ENCODE data around the gene CALN1. TPM values are rescaled to one million over a fixed set of nuclear protein-coding genes. Genes with fewer than 3 reads are reported as not detected.

Gene CALN1
- total and polyA plus RNA-seq, 2 of the 8 experiments (the other 6 are each of a cell fraction or from before 2014, with no cell fraction given), result 6.4 to 15.2 TPM

- Histone ChIP-seq H3K23ac (ENCODE audit: insufficient read length) (no peak overlapping the region), H2AK5ac (ENCODE audit: low read depth, low read length) (0 out of 2 replicates have a peak overlapping the region, but pooled peaks have one; percentile 33), H3K18ac (ENCODE audit: extremely low read depth, low read length) (peak overlapping the region; percentile 97), H2BK20ac (ENCODE audit: low read length) (no peak overlapping the region; the same call in 1 of the 2 replicates), H2BK15ac (ENCODE audit: low read length) (peak overlapping the region; percentile 81), H3K79me2 (ENCODE audit: control insufficient read depth in 1 of 2, insufficient read depth in 2 of 2, low read length in 2 of 2) (peaks cover 0 to 27% of the 10 kb centered on the region in 2 experiments; a peak in 2 of 4 replicates), H3K56ac (replicated peaks; ENCODE audit: insufficient read length, low read depth, low read length) (peak overlapping the region; percentile 77), H2BK12ac (ENCODE audit: low read depth, low read length) (peak overlapping the region; percentile 27; the same call in 1 of the 2 replicates), H3K36me3 (ENCODE audit: control insufficient read depth in 2 of 4, insufficient read depth in 4 of 4, low read length in 3 of 4) (no peaks in the 10 kb centered on the region; a peak in 1 of 8 replicates), H3K9ac (replicated peaks in 1 of 4; ENCODE audit: extremely low read depth in 1 of 4, low read depth in 3 of 4, low read length in 3 of 4) (peak overlapping the region in 3 of 4 experiments; percentile 58 to 65 (median 63); a peak in 6 of 7 replicates), H3K14ac (ENCODE audit: insufficient read length) (no peak overlapping the region), H3K23me2 (ENCODE audit: low read depth, low read length) (peaks cover 23% of the 10 kb centered on the region; the same call in 1 of the 2 replicates), H3K4me3 (ENCODE audit: extremely low read depth in 1 of 4, insufficient read depth in 2 of 4, low read depth in 3 of 4, low read length in 4 of 4) (peak overlapping the region; percentile 62 to 98 (median 70)), H4K5ac (ENCODE audit: insufficient read length, low read depth, low read length) (peak overlapping the region; percentile 13), H2AFZ (ENCODE audit: low read length) (peak overlapping the region; percentile 67), H4K91ac (replicated peaks; ENCODE audit: insufficient read length, low read length) (peak overlapping the region; percentile 92), H3K79me1 (ENCODE audit: low read depth, low read length) (peaks cover 2% of the 10 kb centered on the region; the same call in 1 of the 2 replicates), H3K27ac (ENCODE audit: low read depth, low read length) (no peak overlapping the region), H3K27me3 (replicated peaks in 1 of 4; ENCODE audit: control insufficient read depth in 3 of 4, extremely low read depth in 1 of 4, insufficient read depth in 3 of 4, low read length in 3 of 4) (peaks cover 0 to 19% (median 9%) of the 10 kb centered on the region in 4 experiments; a peak in 6 of 7 replicates), H3K4ac (replicated peaks; ENCODE audit: insufficient read length, low read depth, low read length) (peak overlapping the region; percentile 40), H3K4me2 (ENCODE audit: insufficient read depth in 1 of 2, low read depth in 2 of 2, low read length in 2 of 2) (peak overlapping the region; percentile 65 to 90), H2BK120ac (replicated peaks; ENCODE audit: low read depth, low read length) (peak overlapping the region; percentile 69), H3K4me1 (replicated peaks in 1 of 4; ENCODE audit: control insufficient read depth in 3 of 4, insufficient read depth in 4 of 4, low read length in 3 of 4) (peaks cover 4 to 17% (median 13%) of the 10 kb centered on the region in 4 experiments), H3K9me3 (ENCODE audit: insufficient read depth in 2 of 2, low read depth in 1 of 2, low read length in 1 of 2) (0 out of 4 replicates have a peak, but pooled peaks cover 0 to 2% of the 10 kb centered on the region in 2 experiments), H4K20me1 (replicated peaks in 1 of 2; ENCODE audit: control insufficient read depth in 1 of 2, insufficient read depth in 2 of 2, low read length in 2 of 2) (peaks cover 0 to 3% of the 10 kb centered on the region in 2 experiments), H2BK5ac (ENCODE audit: low read depth, low read length) (peak overlapping the region; percentile 76; the same call in 1 of the 2 replicates), H4K8ac (ENCODE audit: extremely low read depth, insufficient read depth, low read length) (peak overlapping the region; percentile 88)
- 16% methylated on average over 33 of the region's 44 CpGs; no CpG with 5 or more reads in 1 of the 2 experiments for WGBS, 2 experiments (ENCODE audit: extremely low coverage in 1 of 2, insufficient coverage in 1 of 2, insufficient read length in 1 of 2, insufficient replicate concordance in 2 of 2, low coverage in 1 of 2, low lambda C conversion rate in 2 of 2, missing lambda C conversion rate in 1 of 2)
- FAIRE-seq, result no peak
- ChIA-PET CTCF (ENCODE audit: partially characterized antibody) (interaction anchor here (0.6 to 4.7 kb wide), 2 partner anchors 176 to 228 kb away, joined by 3 to 29 read pairs; no protein-coding TSS in a partner anchor), POLR2A (ENCODE audit: partially characterized antibody) (interaction anchor here (0.6 to 1.8 kb wide), 8 partner anchors 11 to 475 kb away, joined by 3 to 5 read pairs (median 3); no protein-coding TSS in a partner anchor)
- no peak for DNase-seq (ENCODE audit: low read depth in 1 of 2, low spot score in 2 of 2)
- 0 out of 2 replicates have a peak, but pooled peaks have one; percentile 16 for TF ChIP-seq YY1 (IDR thresholded peaks at IDR 0.05; ENCODE audit: low read depth, low read length)
- TF ChIP-seq CHD2 (IDR thresholded peaks at IDR 0.05; ENCODE audit: low read length), result no peak
- TF ChIP-seq RNF2 (IDR thresholded peaks at IDR 0.05; ENCODE audit: borderline replicate concordance, low read depth, low read length, missing control alignments, poor library complexity, severe bottlenecking), result no peak
- TF ChIP-seq HDAC6 (IDR thresholded peaks at IDR 0.05; ENCODE audit: low read depth, low read length), result no peak
- no peak for TF ChIP-seq BACH1 (IDR thresholded peaks at IDR 0.05; ENCODE audit: low read length)
- no peak for TF ChIP-seq GABPA (IDR thresholded peaks at IDR 0.05; ENCODE audit: borderline replicate concordance, insufficient read depth, low read length)
- TF ChIP-seq MAX (IDR thresholded peaks at IDR 0.05), result 0 out of 2 replicates have a peak, but pooled peaks have one; percentile 48
- TF ChIP-seq RBBP5 (IDR thresholded peaks at IDR 0.05; ENCODE audit: borderline replicate concordance, low read depth, low read length), result no peak
- no peak for TF ChIP-seq EGR1 (IDR thresholded peaks at IDR 0.05; ENCODE audit: borderline replicate concordance, low read depth, low read length)
- TF ChIP-seq KDM4A (IDR thresholded peaks at IDR 0.05; ENCODE audit: low read depth, low read length, severe bottlenecking), result no peak
Observed at GRCh38 chr7:72337390-72338167, 74.6 kb downstream of the CALN1 start.

All from H1 (cell line).